AG09319 (cell line): Measurements from ENCODE around the gene SLC2A5.

Source experiments
- DNase-seq: peaks from one replicate; pipeline ENCODE4 v3.0.0-alpha.2; 2010; ENCODE audit warnings: low read depth; ENCODE audit errors: extremely low read depth
- TF ChIP-seq, protein P1 (sequence below): IDR thresholded peaks from 2 replicates; pipeline ENCODE4 v1.5.1; 2011; ENCODE audit warnings: low read depth, mild to moderate bottlenecking, inconsistent platforms, low read length, moderate library complexity

Gene SLC2A5

DNA sequence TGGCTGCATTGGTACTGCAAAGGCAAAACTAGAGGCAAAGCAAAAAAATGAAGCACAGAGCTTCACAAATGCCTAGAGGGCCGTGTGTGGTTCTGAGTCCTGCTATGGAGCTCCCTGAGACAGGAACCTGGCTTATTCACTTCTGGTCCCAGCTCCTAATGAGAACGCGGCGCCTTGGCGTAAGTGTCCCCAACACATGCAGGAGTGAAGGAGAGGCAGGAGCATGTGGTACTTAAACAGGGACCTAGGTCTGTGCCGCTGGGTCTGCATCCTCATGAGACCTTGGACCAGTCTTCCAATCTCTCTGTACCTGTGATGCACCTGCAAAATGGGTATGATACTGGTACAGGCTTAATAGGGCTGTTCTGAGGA, 28.8 kb downstream of the SLC2A5 start:
- TF ChIP-seq, protein P1, sequence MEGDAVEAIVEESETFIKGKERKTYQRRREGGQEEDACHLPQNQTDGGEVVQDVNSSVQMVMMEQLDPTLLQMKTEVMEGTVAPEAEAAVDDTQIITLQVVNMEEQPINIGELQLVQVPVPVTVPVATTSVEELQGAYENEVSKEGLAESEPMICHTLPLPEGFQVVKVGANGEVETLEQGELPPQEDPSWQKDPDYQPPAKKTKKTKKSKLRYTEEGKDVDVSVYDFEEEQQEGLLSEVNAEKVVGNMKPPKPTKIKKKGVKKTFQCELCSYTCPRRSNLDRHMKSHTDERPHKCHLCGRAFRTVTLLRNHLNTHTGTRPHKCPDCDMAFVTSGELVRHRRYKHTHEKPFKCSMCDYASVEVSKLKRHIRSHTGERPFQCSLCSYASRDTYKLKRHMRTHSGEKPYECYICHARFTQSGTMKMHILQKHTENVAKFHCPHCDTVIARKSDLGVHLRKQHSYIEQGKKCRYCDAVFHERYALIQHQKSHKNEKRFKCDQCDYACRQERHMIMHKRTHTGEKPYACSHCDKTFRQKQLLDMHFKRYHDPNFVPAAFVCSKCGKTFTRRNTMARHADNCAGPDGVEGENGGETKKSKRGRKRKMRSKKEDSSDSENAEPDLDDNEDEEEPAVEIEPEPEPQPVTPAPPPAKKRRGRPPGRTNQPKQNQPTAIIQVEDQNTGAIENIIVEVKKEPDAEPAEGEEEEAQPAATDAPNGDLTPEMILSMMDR = no peak
- no peak for DNase-seq

GRCh38 chr1:9039761-9040658, 29.4 kb downstream of the SLC2A5 start:
- DNase-seq = no peak
- TF ChIP-seq, protein P1 = no peak

DNA sequence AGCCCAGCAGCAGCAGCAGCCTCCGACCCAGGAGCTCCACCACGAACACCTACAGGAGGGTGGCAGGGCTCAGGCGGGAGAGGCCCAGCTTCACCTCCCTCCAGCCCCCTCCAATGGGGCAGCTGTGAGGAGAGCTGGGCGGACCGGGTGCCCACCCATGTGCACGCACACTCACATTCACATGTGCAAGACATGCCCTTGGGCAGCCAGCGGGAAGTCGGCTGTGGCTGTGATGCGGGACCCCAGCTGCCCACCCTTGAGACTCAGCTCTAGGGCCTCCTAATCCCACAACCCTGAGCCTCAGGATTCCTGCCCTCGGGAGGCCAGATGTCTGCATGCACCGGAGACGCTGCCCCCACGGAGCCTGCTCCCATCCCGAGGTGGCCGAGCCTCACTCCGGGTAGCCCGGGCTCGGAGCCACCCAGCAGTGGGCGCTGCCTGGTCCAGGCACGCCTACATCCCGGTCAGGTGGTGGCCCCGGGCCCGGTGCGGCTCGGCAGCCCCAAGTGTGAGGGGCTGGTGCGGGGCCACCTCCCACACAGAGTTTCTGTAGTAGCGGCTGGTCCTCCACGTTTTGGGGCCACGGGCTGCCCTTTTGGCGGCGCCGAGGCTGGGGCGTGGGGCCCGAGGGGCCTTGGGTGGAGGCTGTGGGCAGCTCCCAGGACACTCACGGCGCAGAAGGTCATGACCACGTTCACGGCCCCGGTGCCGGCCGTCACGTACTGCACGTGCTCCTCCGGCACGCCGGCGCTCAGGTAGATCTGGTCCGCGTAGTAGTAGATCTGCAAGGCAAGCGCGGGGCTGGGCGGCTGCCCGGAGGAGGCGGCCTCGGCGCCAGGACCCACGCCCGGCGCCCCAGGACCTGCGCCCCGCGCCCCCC, 30.3 kb downstream of the SLC2A5 start:
- TF ChIP-seq, protein P1 = no peak
- no peak for DNase-seq

DNA sequence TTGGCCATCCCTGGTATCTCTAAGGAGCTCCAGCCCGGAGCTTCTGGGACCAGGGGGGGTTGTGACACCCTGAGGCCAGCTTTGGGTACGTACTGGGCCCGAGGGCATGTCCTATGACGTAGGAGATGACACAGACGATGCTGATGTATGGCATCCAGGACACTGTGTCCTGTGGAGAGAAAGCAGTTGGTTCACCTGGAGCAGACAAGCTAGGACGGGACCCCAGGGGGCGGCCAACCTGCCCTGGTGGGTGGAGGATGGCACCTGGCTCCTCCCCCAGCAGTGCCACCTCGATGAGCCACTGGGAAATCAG, 31.1 kb downstream of the SLC2A5 start:
- no peak for DNase-seq
- TF ChIP-seq, protein P1 = no peak

- TF ChIP-seq, protein P1 = no peak
- no peak for DNase-seq
These were observed 31.7 kb downstream of the SLC2A5 start for GRCh38 chr1:9037476-9038337.

DNA sequence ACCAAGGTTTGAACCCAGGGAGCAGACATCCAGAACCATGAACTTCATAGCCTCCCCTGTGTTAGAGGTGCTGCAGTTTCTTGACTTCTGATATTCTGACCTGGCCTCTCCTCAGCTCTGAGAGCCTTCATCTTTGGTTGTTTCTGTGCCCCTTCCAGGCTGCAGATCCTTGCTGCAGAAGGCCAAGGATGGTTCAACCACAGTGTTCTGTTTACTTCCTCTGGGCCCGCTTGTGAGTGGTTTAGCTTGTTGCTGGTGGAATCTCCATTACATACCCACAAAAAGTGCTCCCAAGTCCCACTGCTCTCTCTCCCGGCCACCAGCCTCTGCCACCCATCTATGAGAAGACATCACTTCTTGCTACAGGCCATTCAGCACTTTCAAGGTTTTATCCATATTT, 34.2 kb downstream of the SLC2A5 start:
- TF ChIP-seq, protein P1 = no peak
- DNase-seq = no peak
